ENCODE results near the gene HEY2. TPM values are rescaled to one million over a fixed set of nuclear protein-coding genes. Genes with fewer than 3 reads are reported as not detected.
"Not testable (repeated sequence)": the region's sequence is repeated elsewhere in the genome, so short reads cannot be mapped to it uniquely, and the experiment has no call there.

HEY2 gene
- total RNA-seq, 2 donors from 2014 or later = 9.2 to 11.3 TPM

DNA sequence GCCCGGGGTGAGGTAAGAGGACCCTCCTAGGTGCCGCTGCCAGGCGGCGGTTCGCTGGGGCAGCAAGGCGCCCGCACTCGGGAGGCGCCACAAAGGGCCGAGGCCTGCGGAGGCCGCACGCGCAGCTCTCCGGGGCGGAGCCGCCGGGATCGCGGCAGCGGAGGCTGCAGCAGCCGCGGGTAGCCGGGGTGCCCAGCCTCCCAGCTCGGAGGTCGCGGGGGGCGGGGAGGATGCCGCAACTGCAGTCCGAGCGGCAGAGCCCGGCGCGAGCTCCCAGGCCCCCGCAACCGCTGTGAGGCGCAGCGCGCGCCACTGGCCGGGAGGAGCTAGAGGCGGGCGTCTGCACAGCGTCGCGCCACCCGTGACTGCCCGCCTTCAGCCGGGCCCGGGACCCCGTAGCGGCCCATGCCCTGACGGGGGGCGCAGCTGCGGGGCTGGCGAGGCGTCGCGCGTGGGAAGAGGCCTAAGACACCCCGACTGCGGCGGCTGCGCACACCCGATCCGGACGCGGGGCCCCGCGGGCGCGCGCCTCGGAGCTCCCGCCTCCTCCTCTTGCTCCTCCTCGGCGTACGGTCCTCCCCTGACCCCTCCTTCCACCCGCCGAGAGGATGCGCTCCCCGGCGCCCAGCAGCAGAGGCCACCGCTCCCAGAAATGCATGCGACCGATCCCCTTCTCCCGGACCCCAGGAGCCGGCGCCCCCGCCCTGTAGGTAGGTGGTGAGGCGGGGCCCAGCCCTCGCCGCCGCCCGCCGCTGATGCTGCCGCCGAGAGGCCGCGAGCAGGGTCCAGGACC is 41.1 kb downstream of the HEY2 start, which contains the start of gene NCOA7:
Gene NCOA7, plus strand, starts transcription at position 603 of the 793 bp plus-strand sequence. CDS start 24,395 bp downstream, outside the sequence.
- intact Hi-C loops (cut with DNase I) = no loop called here
- DNase-seq (ENCODE audit: low spot score) = peak; percentile 94

GRCh38 chr6:125791151-125791819 is 41.9 kb downstream of the HEY2 start:
- DNase-seq (ENCODE audit: low spot score) = no peak
- intact Hi-C loops (cut with DNase I) = no loop called here

- intact Hi-C loops (cut with DNase I) = no loop called here
- no peak for DNase-seq (ENCODE audit: low spot score)
Measured at GRCh38 chr6:125791820-125792165, 42.4 kb downstream of the HEY2 start.

DNA sequence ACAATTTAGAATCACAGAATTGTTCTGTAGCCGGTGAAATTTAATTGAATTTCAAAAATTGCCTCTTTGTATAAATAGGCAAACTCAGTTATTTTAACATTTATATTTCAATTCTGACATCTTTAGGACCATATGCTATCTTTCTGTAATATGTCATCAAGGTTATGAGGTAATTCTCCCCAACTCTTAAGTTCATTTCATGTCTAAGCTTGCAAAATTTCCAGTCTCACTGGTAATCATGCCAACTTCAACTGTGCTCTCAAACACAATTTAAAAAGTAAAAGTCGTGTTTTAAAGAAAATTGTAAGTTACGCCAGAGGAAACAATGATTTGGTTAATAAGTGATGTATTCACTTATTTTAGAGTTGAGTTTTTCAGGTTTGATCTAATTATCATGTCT is 42.7 kb downstream of the HEY2 start:
- intact Hi-C loops (cut with DNase I) = no loop called here
- no peak for DNase-seq (ENCODE audit: low spot score)

DNA sequence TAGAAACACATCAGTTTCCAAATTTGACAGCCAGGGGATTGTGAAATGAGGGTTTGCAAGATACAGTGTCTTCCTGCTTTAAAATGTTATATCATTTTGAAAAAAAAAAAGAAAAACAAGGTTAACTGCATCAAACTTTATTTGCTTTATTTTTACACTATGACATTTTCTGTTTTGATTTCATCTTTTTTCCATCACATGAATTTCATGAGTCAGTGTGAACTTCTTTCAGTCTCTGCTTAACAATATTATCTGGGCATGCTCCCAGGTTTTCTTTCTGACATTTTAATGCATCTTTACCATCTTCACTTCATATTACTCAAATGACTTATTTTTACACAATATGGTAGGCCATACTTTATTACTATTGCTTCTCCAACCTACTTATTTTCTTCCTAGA is 43.2 kb downstream of the HEY2 start:
- intact Hi-C loops (cut with DNase I) = no loop called here
- no peak for DNase-seq (ENCODE audit: low spot score)

- intact Hi-C loops (cut with DNase I) = no loop called here
- DNase-seq (ENCODE audit: low spot score) = no peak
Measured at GRCh38 chr6:125793280-125793679, 43.8 kb downstream of the HEY2 start.

DNA sequence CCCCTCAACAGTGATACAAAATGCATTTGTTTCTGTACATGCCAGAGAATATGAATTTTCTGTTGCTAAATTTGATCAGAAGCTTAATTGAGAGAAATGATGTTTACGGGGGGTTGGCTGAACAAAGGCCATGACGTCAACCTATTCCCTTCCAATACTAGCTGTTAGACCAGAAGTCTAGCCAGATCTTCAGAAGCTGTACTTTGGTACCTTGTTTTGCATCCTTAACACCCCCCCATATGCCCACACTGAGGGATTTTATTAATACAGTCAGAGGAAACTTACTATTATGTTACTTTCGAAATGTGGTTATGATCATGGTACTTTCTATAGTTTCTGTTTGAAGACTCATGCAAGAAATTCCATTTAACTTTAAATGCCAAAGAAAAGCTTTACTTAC is 44.4 kb downstream of the HEY2 start:
- intact Hi-C loops (cut with DNase I) = no loop called here
- no peak for DNase-seq (ENCODE audit: low spot score)

DNA sequence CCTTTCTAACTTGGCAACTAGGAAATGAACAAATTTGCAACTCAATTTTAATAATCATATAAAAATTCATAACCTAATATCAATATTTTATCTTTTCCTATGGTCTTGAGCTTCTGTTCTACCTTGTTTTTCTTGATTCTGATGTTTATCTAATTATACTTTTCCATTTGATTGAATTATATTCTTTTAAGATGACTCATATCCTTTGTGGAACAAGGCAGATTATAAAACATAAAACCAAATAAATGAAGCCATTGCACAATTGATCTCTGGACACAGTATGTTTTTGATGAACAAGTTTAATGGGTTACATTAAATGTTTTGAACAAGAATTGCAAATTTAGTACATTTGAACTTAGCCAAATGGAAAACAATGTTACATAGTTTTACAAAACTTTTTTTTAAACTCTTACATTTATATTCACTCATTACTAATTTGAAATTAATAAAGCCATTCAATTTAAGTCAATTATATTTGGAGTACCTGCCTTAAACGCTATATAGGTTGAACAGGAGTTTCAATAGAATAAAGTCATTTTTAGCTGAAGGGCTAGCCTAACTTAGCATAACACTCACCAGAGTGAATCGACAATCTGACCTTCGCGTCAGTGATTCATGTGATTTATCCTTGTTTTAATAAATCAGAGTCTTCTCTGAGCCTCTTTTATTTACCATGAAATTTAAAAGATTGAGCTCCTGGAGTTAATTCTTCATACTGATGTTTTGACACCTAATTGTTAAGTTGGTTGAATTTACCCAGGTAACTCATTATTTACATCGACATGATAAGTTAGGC is 45.1 kb downstream of the HEY2 start:
- intact Hi-C loops (cut with DNase I) = no loop called here
- DNase-seq (ENCODE audit: low spot score) = no peak

DNA sequence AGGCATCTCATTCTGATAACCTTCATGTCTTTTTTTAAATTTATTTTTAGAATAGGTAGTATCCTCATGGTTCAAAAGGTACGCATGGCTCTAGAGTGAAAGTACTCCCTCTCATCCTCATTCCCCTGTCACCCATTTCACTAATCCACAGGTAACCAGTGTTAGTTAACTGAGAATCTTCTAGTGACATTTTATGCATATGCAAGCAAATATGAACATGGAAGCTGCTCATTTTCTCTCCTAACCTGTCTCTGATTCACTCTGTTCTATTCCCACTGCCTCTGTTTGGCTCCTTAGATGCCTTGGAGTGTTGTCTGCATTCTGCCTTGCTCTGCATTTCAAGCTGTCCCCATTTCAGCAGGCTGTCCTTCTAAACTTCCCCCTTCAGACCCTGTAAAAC is 45.9 kb downstream of the HEY2 start:
- intact Hi-C loops (cut with DNase I) = no loop called here
- DNase-seq (ENCODE audit: low spot score) = no peak

DNA sequence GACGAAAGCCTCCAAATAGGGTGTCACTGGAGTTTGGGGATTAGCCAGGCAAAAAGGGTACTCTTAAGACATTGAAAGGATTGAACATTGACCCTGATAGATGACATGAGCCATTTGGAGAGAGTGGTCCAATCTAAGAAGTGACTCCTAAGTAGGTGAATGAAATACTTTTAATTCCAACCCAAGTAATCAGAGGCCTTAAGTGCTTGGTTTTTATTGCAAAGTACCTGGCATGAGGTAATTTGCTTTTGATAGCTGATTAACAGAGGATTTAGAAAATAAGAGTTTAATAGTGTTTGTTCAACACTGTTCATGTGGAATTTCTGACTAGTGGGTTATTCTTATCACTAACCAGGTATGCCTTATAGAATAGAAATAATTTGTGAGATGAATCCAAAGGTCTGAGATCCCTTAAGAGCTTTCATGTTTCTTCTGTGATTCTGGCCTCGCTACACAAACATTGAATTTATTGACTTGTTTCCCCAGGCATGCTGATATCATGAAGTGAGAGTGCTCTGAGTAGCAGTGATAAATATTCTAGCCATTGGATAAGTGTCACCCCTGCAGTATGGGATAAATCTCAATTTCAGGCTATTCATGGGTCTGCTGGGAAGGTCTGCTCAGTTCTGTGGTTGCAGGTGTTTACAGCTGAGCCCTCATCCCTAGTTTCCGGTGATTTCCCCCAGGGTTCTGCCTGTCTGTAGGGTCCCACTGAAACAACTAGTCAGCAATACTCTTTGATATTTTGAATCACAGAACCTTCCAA is 47.9 kb downstream of the HEY2 start:
- DNase-seq (ENCODE audit: low spot score) = no peak
- intact Hi-C loops (cut with DNase I) = no loop called here

- no peak for DNase-seq (ENCODE audit: low spot score)
- intact Hi-C loops (cut with DNase I) = no loop called here
Measured at GRCh38 chr6:125797886-125798444, 48.5 kb downstream of the HEY2 start.

- intact Hi-C loops (cut with DNase I) = no loop called here
- DNase-seq (ENCODE audit: low spot score) = no peak
Measured at GRCh38 chr6:125798734-125799508, 49.5 kb downstream of the HEY2 start.

- intact Hi-C loops (cut with DNase I) = no loop called here
- DNase-seq (ENCODE audit: low spot score) = no peak
Measured at GRCh38 chr6:125802383-125802782, 53.0 kb downstream of the HEY2 start.

DNA sequence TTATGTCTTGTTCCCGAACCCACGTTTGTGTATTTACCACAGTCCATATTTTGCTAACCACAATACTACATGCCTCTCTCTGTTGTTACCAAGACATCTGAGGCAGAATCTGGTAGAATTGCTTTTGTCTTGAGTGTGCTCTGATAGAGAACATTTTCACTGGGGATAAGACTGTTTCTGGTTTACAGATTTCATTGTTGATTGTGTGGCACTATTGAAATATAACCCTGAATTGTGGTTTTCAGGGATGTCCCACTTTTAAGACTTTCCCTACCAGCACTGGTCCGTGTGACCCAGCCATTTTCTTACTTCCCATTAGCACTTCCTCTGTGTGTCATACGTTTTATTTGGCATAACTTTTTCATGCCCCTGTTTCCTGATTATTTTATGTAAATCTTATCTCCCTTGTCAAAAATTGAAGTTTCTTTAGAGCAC is 53.5 kb downstream of the HEY2 start:
- intact Hi-C loops (cut with DNase I) = no loop called here
- DNase-seq (ENCODE audit: low spot score) = no peak

GRCh38 chr6:125804264-125804663 is 54.8 kb downstream of the HEY2 start:
- no peak for DNase-seq (ENCODE audit: low spot score)
- intact Hi-C loops (cut with DNase I) = no loop called here

DNA sequence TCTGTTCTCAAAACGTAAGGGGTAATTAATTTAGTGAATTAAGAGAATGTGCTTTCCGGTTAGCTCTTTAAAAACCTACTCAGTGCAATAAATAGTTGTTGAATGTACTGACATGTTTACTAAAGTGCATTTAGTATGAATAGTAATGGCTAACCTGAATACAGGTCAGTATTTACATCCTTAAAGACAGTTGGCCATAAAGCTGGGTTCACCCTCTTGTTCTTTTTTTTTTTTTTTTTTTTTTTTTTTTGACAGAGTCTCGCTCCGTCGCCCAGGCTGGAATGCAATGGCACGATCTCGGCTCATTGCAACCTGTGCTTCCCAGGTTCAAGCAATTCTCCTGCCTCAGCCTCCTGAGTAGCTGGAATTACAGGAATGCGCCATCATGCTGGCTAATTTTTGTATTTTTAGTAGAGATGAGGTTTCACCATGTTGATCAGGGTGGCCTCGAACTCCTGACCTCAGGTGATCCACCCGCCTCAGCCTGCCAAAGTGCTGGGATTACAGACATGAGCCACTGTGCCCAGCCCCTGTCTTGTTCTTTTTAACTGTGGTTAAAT is 55.5 kb downstream of the HEY2 start:
- DNase-seq (ENCODE audit: low spot score); intact Hi-C loops (cut with DNase I): not testable (repeated sequence)

- DNase-seq (ENCODE audit: low spot score) = no peak
- intact Hi-C loops (cut with DNase I) = no loop called here
Measured at GRCh38 chr6:125806813-125807212, 57.4 kb downstream of the HEY2 start.

DNA sequence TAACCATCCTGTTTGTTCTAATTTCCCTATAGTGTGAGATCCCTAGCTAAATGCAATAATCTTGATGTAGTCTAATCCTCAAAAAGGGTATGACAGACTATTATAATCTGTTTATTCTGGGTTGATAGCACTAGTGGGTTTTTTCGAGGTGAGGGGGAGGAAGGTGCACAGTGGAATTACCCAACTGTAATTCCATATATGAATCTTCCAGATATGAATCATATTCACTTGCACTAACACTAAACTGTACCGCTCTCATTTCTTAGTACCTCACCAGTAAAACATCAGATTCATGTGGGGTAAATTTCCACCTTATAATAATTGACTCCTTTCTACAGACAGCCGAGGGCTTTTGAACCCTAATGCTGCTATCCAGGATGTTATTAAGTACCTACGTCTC is 57.9 kb downstream of the HEY2 start:
- no peak for DNase-seq (ENCODE audit: low spot score)
- intact Hi-C loops (cut with DNase I) = no loop called here

Measured in posterior vena cava (tissue), 2 donors.